A673 (cell line): ENCODE results near the gene WDHD1. TPM values are rescaled to one million over a fixed set of nuclear protein-coding genes. Genes with fewer than 3 reads are reported as not detected.

ENCODE experiments used
- BruUV-seq: library from RNA; stranded (reverse); fragments of 400-500 nt; replicated peaks from 2 replicates; lab custom pipeline; 2021; lab: Mats Ljungman, UMichigan
- CTCF ChIA-PET: fragments of 300-600 bp; sonication (Branson Sonifier 250); formaldehyde crosslinking; loops from one replicate; lab custom pipeline; 2022; ENCODE audit warnings: antibody characterized with exemption; lab: Charles Lee
- POLR2A ChIA-PET: fragments of 300-600 bp; sonication (Branson Sonifier 250); formaldehyde crosslinking; loops from one replicate; lab custom pipeline; 2022; ENCODE audit warnings: antibody characterized with exemption; ENCODE audit not compliant: low non-redundant PET; lab: Charles Lee
- DNase-seq: peaks from one replicate; pipeline ENCODE4 v3.0.0-alpha.2; 2015; ENCODE audit warnings: low spot score
- H3K27ac ChIP-seq: fragments of 200-600 bp; sonication (generic); 2 replicates; pipeline ENCODE4 v1.5.1; 2016; ENCODE audit warnings: mixed run types, low read depth, mild to moderate bottlenecking, mixed read lengths, antibody characterized with exemption, low read length; ENCODE audit not compliant: poor library complexity, severe bottlenecking
- H3K27me3 ChIP-seq: fragments of 200-600 bp; sonication (generic); replicated peaks from 2 replicates; pipeline ENCODE4 v1.6.1; 2017; ENCODE audit warnings: mixed run types, low read depth, mild to moderate bottlenecking, mixed read lengths, antibody characterized with exemption, low read length; ENCODE audit not compliant: insufficient read depth, poor library complexity
- H3K36me3 ChIP-seq: fragments of 200-600 bp; sonication (generic); 2 replicates; pipeline ENCODE4 v1.6.1; 2016; ENCODE audit warnings: mixed run types, mild to moderate bottlenecking, mixed read lengths, antibody characterized with exemption, low read length; ENCODE audit not compliant: insufficient read depth, poor library complexity, severe bottlenecking
- H3K4me1 ChIP-seq: fragments of 200-600 bp; sonication (generic); 2 replicates; pipeline ENCODE4 v1.6.1; 2017; ENCODE audit warnings: mixed run types, mild to moderate bottlenecking, mixed read lengths, antibody characterized with exemption, low read length; ENCODE audit not compliant: insufficient read depth, poor library complexity, severe bottlenecking
- H3K4me3 ChIP-seq: fragments of 200-600 bp; sonication (generic); 2 replicates; pipeline ENCODE4 v1.5.1; 2016; ENCODE audit warnings: low read depth, mixed run types, mild to moderate bottlenecking, mixed read lengths, low read length; ENCODE audit not compliant: poor library complexity, severe bottlenecking
- H3K9me3 ChIP-seq: fragments of 200-600 bp; sonication (generic); 2 replicates; pipeline ENCODE4 v1.6.1; 2016; ENCODE audit warnings: mixed run types, low read depth, mild to moderate bottlenecking, mixed read lengths, antibody characterized with exemption, low read length; ENCODE audit not compliant: poor library complexity, severe bottlenecking
- EZH2 ChIP-seq: fragments of 200-600 bp; sonication (generic); IDR thresholded peaks from 2 replicates; pipeline ENCODE4 v1.6.1; 2017; ENCODE audit warnings: borderline replicate concordance, low read depth, mild to moderate bottlenecking, mixed read lengths, antibody characterized with exemption, low read length; ENCODE audit not compliant: poor library complexity, severe bottlenecking
- intact Hi-C: fragments of 100-400 bp; cut with micrococcal nuclease; formaldehyde crosslinking; loops from one replicate; pipeline ENCODE4 v1.10.0; 2022; ENCODE audit not compliant: unreplicated experiment
- total RNA-seq: library from RNA; stranded (reverse); gene quantifications from 2 replicates; pipeline ENCODE4 v1.2.3, GENCODE V29; 2021
- TF ChIP-seq, protein P1 (sequence below): fragments of 300-800, 200-600 bp; sonication (generic); conservative IDR thresholded peaks from 2 replicates; pipeline ENCODE4 v1.5.1; 2017; ENCODE audit warnings: low read depth, mild to moderate bottlenecking, antibody characterized with exemption, low read length, moderate library complexity, mixed read lengths

WDHD1 gene
- total RNA-seq, 1 experiment from 2014 or later = 52.7 TPM

DNA sequence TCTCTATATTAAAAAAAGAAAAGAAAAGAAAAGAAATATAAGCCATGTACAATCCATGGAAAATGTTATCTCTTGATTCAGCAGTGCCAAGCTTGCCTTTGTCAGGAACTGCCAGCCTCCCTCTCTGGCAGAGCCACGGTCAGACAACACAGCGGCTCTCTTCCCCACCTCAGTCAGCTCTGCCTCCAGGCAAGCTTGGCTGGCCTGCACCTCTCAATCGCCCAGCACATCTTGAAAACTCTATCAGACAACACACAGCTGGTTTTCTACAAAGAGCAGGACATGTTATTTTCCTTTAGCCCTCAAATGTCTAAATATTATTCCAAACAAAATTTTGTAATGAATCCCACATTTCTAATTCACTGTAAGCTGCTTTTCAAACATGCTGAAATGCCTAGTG lies 104.3 kb downstream of the WDHD1 start:
- TF ChIP-seq EZH2 = no peak
- TF ChIP-seq, protein P1, sequence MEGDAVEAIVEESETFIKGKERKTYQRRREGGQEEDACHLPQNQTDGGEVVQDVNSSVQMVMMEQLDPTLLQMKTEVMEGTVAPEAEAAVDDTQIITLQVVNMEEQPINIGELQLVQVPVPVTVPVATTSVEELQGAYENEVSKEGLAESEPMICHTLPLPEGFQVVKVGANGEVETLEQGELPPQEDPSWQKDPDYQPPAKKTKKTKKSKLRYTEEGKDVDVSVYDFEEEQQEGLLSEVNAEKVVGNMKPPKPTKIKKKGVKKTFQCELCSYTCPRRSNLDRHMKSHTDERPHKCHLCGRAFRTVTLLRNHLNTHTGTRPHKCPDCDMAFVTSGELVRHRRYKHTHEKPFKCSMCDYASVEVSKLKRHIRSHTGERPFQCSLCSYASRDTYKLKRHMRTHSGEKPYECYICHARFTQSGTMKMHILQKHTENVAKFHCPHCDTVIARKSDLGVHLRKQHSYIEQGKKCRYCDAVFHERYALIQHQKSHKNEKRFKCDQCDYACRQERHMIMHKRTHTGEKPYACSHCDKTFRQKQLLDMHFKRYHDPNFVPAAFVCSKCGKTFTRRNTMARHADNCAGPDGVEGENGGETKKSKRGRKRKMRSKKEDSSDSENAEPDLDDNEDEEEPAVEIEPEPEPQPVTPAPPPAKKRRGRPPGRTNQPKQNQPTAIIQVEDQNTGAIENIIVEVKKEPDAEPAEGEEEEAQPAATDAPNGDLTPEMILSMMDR = no peak
- CTCF ChIA-PET = no interaction called here
- no peaks in the 10 kb centered on the region for H3K4me1 ChIP-seq
- POLR2A ChIA-PET = no interaction called here
- H3K27me3 ChIP-seq = no peaks in the 10 kb centered on the region
- H3K27ac ChIP-seq = no peak overlapping the region
- H3K9me3 ChIP-seq = no peaks in the 10 kb centered on the region
- BruUV-seq = no TSS peak
- intact Hi-C loops = no loop called here
- H3K36me3 ChIP-seq = no peaks in the 10 kb centered on the region
- DNase-seq = no peak
- no peak overlapping the region for H3K4me3 ChIP-seq

GRCh38 chr14:54920052-54920451 lies 106.8 kb downstream of the WDHD1 start:
- intact Hi-C loops = no loop called here
- no peaks in the 10 kb centered on the region for H3K36me3 ChIP-seq
- DNase-seq = no peak
- H3K27me3 ChIP-seq = no peaks in the 10 kb centered on the region
- ChIA-PET CTCF (no interaction called here), POLR2A (no interaction called here)
- no TSS peak for BruUV-seq
- no peak overlapping the region for H3K4me3 ChIP-seq
- TF ChIP-seq, protein P1 = no peak
- TF ChIP-seq EZH2 = no peak
- H3K9me3 ChIP-seq = no peaks in the 10 kb centered on the region
- no peak overlapping the region for H3K27ac ChIP-seq
- H3K4me1 ChIP-seq = no peaks in the 10 kb centered on the region

DNA sequence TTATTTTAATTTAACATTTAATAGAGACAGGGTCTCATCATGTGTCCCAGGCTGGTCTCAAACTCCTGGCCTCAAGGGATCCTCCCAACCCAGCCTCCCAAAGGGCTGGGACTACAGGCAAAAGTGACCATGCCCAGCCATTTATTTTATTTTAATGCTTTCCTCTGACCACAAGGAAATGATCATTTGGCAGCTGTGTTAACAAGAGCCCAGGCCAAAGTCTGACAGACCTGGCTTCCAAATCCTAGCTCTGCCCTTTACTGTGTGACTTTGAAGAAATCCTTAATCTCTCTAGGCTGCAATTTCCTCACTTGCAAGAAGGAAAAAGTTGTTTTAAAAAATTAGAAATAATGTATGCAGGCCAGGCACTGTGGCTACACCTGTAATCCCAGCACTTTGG lies 107.6 kb downstream of the WDHD1 start:
- no peaks in the 10 kb centered on the region for H3K36me3 ChIP-seq
- no peak overlapping the region for H3K4me3 ChIP-seq
- no TSS peak for BruUV-seq
- no peaks in the 10 kb centered on the region for H3K4me1 ChIP-seq
- no peaks in the 10 kb centered on the region for H3K27me3 ChIP-seq
- ChIA-PET POLR2A (no interaction called here), CTCF (no interaction called here)
- intact Hi-C loops = no loop called here
- H3K9me3 ChIP-seq = no peaks in the 10 kb centered on the region
- DNase-seq = no peak
- TF ChIP-seq, protein P1 = no peak
- no peak for TF ChIP-seq EZH2
- no peak overlapping the region for H3K27ac ChIP-seq
